Aortic smooth muscle cell (primary cell): Measurements from ENCODE around the gene HS2ST1. TPM values are rescaled to one million over a fixed set of nuclear protein-coding genes. Genes with fewer than 3 reads are reported as not detected.

Source experiments
- total RNA-seq: library from RNA; depleted of rRNA; stranded (reverse); fragments of >200 nt; gene quantifications from 2 replicates; pipeline ENCODE4 v1.2.3, GENCODE V29; 2014

Gene HS2ST1
- 17.4 and 25.0 TPM in 2 replicates for total RNA-seq

GRCh38 chr1:86914601-86914997 lies at the start of gene HS2ST1:
TSS of gene HS2ST1 (plus strand) at chr1:86914635.

DNA sequence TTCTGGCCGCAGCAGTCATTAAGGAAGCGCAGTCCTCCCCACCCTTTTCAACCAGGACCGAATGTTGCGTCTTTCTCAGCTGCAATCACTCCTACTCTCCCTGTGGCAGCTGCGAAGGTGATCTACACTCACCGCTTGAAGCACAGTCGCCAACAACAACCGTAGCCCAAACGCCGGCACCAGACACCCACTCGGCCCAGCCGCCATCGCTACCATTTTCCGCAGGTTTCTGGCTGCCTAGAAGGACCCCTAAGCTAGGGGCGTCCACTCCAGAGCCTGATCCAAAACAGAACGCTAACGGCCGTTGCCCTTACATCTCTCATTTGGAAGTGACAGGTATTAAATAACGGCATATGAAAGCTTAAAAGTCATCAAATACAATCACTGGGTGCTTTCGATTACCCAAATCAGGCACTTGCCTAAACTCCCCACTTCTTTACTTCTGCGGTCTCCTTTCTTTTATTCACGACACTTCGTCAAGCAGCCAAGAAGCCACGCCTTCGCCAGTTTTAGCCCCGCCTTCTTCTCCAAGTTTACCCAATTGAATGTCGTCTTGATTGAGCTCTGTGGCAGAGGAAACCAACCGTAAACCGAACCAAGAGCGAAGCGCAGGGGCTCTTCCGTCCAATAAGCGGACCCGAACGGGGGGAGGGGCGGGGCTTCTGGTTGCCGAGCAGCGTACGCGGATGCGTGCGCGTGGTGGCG lies 387 bp upstream of the HS2ST1 start, which contains the start of gene SELENOF:
TSS of gene SELENOF (minus strand) at position 231 of the 705 bp plus-strand sequence. CDS start at position 216, 15 bp downstream.

Other genes with a start within 250 kb of the HS2ST1 start
- 37.7 and 71.1 TPM in 2 replicates for gene SH3GLB1, start 210.1 kb upstream of the HS2ST1 start, total RNA-seq
- gene SELENOF, start 509 bp upstream of the HS2ST1 start, total RNA-seq, result 198 and 236 TPM in 2 replicates